ENCODE results near the gene KLHL42.
"Not testable (repeated sequence)": the region's sequence is repeated elsewhere in the genome, so short reads cannot be mapped to it uniquely, and the experiment has no call there.

Gene KLHL42

GRCh38 chr12:27779920-27780611 is at the start of gene KLHL42, which contains the start of gene MANSC4:
KLHL42 (plus strand) TSS chr12:27780233; CDS start chr12:27780331, 98 bp downstream.
MANSC4 (minus strand) TSS chr12:27780236; CDS start chr12:27771276, 8,960 bp downstream.
- DNase-seq: peak in 1 of 2 experiments; percentile 15

GRCh38 chr12:27732281-27732680 is 47.8 kb upstream of the KLHL42 start:
- DNase-seq: no peak

GRCh38 chr12:27733052-27733656 is 46.9 kb upstream of the KLHL42 start:
- DNase-seq: no peak

GRCh38 chr12:27733791-27734190 is 46.2 kb upstream of the KLHL42 start:
- no peak for DNase-seq

GRCh38 chr12:27734321-27734720 is 45.7 kb upstream of the KLHL42 start:
- DNase-seq: not testable (repeated sequence)

- no peak for DNase-seq
Measured at GRCh38 chr12:27743601-27744000, 36.4 kb upstream of the KLHL42 start.

GRCh38 chr12:27745734-27746133 is 34.3 kb upstream of the KLHL42 start:
- not testable (repeated sequence) for DNase-seq

GRCh38 chr12:27747111-27747820 is 32.8 kb upstream of the KLHL42 start:
- DNase-seq: no peak

- DNase-seq: peak in 1 of 2 experiments; percentile 3
Measured at GRCh38 chr12:27751386-27752047, 28.5 kb upstream of the KLHL42 start.

GRCh38 chr12:27754795-27755194 is 25.2 kb upstream of the KLHL42 start:
- no peak for DNase-seq

- DNase-seq: no peak
Measured at GRCh38 chr12:27756670-27757195, 23.3 kb upstream of the KLHL42 start.

- no peak for DNase-seq
Measured at GRCh38 chr12:27762757-27763156, 17.3 kb upstream of the KLHL42 start.

- no peak for DNase-seq
Measured at GRCh38 chr12:27766587-27766986, 13.4 kb upstream of the KLHL42 start.

- no peak for DNase-seq
Measured at GRCh38 chr12:27769142-27769673, 10.8 kb upstream of the KLHL42 start.

- DNase-seq: no peak
Measured at GRCh38 chr12:27771481-27772327, 8.3 kb upstream of the KLHL42 start.

GRCh38 chr12:27772328-27773049 is 7.5 kb upstream of the KLHL42 start:
- no peak for DNase-seq

GRCh38 chr12:27777141-27777540 is 2.9 kb upstream of the KLHL42 start:
- DNase-seq: no peak

- no peak for DNase-seq
Measured at GRCh38 chr12:27778206-27778605, 1.8 kb upstream of the KLHL42 start.

- DNase-seq: no peak
Measured at GRCh38 chr12:27779416-27779919, 565 bp upstream of the KLHL42 start.

- DNase-seq: peak in 1 of 2 experiments; percentile 20
Measured at GRCh38 chr12:27780612-27781408, 777 bp downstream of the KLHL42 start.
